ENCODE measurements around the gene DGCR8.

The DGCR8 gene

DNA sequence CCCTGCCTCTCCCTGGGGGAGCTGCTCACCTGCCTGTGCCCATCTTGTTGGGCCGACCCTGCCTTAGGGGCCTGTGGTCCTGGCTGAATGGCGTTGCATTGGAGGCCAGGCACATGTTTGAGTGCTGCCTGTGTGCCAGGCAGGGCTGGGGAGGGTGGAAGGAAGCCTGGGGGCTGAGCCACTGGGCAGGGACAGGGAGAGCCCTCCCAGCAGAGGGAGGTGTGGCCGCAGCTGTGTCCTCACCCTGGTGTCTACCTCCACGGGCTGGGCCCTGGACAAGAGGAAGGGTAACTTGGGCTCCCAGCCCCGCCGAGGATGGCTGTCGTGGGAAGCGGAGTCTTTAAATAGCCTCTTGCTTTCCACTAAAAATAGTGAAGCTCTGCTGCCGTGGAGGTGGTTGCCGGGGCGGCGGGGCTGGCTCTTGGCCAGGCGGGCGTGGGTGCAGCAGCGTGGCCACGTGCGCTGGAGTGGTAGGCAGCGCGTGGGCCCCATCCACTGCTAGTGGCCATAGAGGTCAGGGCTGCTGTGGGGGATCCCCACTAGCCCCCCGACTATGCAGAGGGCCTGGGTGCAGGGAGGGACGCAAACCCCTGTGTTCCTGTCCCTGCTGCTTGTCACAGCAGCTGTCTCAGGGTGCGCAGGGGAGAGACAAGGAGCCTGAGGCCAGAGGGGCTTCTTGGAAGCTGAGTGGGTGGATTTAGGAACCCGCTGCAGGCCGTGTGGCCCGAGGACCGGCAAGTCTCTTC lies 57.8 kb downstream of the DGCR8 start:
- DNase-seq (ENCODE audit: low read depth in 3 of 3) = no peak

DNA sequence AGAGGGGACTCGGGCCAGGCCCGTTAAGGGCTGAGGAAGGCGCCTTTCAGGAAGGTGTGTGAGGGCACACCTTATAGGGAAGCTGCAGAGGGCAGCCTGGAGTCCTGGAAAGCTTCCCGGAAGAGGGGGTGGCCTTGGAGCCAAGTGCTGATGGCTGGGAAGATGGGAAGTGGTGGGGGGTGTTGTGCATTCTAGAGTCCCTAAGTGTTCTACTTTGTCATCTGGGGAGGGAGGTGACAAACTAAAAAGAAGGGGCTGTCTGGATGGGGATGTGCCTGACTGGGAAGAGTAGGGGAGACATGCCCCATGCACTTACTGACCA lies 58.3 kb downstream of the DGCR8 start:
- no peak for DNase-seq (ENCODE audit: low read depth in 3 of 3)

DNA sequence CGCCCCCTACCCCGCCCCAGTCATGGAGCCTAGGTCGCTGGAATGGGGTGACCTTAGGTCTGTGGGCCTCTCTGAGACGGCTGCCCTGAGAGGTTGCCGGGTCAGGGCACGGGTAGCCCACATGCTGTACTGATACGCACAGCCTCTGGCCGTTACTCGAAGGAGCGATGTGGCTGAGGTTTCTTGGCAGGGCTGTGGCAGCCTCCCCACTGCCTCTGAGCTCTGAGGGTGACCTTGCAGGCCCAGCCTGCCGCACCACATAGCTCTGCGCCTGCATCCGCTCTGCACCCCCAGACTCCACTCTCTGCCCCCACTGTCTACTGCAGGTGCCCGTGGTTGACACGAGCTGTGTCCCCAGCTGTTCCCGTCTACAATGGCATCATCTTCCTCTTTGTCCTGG lies 58.8 kb downstream of the DGCR8 start:
- no peak for DNase-seq (ENCODE audit: low read depth in 3 of 3)

DNA sequence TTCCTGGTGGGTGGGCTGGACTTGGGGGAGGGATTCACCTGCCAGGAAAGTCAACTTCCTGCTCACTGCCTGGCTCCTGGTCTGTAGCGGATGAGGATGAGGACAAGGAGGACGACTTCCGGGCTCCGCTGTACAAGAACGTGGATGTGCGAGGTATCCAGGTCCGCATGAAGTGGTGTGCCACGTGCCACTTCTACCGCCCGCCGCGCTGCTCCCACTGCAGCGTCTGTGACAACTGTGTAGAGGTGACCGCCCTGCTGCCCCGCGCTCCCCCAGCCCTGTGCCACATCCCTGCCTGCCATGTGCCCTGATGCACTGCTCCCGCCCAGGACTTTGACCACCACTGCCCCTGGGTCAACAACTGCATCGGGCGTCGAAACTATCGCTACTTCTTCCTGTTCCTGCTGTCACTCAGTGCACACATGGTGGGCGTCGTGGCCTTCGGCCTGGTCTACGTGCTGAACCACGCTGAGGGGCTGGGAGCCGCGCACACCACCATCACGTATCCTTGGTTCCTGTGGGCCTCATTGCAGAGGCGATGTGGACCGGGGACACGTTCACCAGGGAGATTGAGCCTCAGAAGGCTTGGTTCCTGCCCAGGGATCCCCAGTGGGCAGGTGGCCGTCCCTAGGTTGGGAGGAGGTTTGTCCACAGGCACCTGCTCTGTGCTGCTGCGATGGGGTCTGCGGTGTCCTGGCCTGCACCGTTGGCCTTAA lies 59.5 kb downstream of the DGCR8 start:
- no peak for DNase-seq (ENCODE audit: low read depth in 3 of 3)

DNA sequence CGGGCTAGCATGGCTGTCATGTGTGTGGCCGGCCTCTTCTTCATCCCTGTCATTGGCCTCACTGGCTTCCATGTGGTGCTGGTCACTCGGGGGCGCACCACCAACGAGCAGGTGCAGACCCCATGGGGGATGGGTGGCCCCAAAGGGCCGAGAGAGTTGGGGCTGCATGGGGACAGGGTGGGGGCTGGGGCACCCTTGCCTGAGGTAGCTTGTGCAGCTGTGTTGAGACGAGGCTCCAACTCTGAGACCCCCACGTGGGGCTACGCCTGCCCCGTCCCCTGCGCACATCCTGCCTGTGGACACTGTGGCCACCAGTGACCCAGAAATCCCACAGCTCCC lies 60.0 kb downstream of the DGCR8 start:
- no peak for DNase-seq (ENCODE audit: low read depth in 3 of 3)

DNA sequence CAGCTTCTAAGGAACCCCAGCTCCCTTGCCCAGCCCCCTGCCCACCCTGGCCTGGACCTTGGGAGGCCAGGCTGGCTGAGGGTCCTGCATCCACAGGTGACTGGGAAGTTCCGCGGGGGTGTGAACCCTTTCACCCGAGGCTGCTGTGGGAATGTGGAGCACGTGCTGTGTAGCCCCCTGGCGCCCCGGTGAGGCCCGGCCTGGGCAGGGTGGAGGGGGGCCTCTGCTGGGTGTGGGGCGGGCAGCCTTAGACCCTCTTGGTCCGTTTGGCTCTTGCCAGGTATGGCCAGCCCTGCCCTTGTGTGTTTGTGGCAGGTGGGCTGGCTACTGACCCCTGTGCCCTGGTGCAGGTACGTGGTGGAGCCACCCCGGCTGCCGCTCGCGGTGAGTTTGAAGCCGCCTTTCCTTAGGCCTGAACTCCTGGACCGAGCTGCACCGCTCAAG lies 60.5 kb downstream of the DGCR8 start:
- DNase-seq (ENCODE audit: low read depth in 3 of 3) = no peak

DNA sequence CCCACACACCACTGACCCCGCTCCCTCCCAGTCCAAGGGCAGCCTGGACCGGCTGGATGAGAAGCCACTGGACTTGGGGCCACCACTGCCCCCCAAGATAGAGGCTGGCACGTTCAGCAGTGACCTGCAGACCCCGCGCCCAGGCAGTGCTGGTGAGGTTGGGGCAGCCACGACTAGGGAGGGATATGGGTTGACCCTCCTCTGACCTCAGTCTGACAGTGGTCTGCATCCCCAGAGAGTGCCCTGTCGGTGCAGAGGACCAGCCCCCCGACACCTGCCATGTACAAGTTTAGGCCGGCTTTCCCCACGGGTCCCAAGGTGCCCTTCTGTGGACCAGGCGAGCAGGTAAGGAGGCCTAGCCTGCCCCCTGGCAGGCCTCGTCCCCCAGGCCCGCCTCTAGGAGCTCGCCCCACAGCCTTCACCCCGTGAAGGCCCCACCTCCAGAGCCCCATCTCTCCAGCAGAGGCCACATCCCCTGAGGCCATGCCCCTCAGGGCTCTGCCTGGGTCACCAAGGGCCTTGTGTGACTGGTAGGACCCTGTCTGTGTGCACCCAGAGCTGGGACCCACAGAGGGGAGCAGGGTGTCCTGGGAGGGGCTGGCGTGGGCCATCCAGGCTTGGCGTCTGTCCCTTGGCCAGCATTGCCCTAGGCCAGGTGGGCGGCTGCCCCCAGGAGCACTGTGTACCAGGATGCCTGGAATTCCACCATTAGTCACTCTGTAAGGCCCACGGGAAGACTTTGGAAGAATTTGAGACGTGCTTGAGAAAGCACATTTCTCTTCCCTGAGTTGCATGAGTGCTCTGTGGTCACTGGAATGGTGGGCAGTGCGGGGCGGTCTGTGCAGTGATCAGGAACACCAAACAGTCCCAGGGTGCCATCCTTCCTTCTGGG lies 61.4 kb downstream of the DGCR8 start:
- DNase-seq (ENCODE audit: low read depth in 3 of 3) = no peak

DNA sequence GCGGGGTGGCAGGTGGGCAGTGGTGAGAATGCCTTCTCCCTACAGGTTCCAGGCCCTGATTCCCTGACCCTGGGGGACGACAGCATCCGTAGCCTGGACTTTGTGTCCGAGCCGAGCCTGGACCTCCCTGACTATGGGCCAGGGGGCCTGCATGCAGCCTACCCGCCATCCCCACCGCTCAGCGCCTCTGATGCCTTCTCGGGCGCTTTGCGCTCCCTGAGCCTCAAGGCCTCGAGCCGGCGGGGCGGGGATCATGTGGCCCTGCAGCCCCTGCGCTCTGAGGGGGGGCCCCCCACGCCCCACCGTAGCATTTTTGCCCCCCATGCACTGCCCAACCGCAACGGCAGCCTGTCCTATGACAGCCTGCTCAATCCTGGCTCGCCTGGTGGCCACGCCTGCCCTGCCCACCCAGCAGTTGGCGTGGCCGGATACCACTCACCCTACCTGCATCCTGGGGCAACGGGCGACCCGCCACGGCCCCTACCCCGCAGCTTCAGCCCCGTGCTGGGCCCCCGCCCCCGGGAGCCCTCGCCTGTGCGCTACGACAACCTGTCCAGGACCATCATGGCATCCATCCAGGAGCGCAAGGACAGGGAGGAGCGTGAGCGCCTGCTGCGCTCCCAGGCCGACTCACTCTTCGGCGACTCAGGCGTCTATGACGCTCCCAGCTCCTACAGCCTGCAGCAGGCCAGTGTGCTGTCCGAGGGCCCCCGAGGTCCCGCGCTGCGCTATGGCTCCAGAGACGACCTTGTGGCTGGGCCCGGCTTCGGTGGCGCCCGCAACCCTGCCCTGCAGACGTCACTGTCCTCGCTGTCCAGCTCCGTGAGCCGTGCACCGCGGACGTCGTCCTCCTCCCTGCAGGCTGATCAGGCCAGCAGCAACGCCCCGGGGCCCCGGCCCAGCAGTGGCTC lies 62.9 kb downstream of the DGCR8 start:
- no peak for DNase-seq (ENCODE audit: low read depth in 3 of 3)

DNA sequence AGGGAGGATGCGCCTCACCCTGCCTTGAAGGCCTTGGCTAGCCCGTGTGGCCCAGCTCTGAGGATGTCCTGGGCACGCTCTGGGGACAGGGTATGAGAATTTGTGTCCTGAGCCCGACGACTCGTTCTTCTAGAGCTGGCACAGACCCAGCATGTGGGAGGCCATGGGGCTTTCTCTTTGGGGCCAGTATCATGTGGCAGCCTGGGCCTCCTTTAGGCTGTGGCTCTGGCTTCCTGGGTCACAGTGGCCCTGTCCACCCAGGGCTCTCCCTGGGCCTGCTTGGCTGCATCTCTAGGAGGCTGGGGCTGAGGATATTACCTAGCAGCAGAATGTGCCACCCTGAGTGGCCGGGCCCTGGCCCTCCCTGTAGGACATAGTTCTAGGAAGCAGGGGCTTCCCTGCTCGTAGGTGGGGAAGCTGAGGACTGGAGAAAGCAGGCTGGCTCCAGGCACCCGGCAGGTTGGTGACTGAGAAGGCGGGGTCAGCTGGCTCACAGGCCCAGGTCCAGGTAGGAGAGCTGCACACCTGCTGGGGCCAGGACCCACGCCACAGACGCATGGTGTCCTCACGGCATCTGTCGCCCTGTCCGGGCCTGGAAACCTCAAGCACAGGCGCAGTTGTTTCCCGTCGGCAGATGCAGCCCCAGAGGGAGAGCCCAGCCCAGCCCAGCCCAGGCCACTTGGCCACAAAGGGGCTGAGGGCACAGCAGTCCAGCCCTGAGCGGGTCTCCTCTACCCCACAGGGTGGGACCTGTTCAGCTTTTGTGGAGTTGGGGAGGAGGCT lies 64.0 kb downstream of the DGCR8 start:
- DNase-seq (ENCODE audit: low read depth in 3 of 3) = no peak

DNA sequence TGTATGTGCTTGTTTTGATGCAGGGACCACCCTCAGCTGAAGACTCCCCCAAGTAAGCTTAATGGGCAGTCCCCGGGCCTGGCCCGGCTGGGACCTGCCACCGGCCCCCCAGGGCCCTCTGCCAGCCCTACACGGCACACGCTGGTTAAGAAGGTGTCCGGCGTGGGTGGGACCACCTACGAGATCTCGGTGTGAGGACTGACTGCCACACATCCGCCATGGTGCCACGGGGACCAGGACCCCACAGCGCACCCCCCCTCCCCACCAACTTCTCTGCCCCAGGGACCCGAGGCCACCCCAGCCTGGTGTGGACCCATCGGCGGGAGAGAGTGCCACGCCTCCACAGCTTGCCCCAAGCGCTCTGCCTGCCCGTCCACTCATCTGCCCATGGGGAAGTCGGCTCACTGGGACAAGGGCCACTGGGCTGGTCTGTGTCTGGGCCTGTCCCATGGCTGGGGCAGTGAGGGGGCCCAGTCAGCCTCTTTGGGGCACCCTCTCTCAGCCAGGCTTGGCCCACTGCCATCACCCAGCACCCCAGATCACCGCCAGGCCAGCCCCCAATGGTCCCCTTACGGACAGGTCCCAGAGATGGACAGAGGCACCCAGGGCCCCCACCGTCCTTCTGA lies 65.3 kb downstream of the DGCR8 start:
- no peak for DNase-seq (ENCODE audit: low read depth in 3 of 3)

DNA sequence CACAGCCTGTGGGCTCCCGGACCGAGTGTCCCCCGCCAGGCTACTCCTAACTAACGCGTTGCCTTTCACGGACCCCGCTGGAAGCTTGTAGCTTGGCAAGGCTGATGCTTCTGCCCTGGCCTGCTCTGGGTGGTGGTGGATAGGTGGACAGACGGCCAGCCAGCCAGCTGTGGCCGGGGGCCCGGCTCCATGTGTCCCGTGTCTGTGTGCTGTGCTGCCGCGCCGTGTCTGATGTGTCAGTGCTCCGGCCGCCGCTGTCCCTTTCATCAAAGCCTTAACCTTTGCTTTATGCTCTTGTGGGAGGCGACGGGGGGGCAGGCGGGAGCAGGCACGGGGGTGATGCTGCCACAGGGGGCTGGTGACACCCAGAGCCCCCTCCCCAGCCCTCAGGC lies 65.8 kb downstream of the DGCR8 start:
- no peak for DNase-seq (ENCODE audit: low read depth in 3 of 3)

DNA sequence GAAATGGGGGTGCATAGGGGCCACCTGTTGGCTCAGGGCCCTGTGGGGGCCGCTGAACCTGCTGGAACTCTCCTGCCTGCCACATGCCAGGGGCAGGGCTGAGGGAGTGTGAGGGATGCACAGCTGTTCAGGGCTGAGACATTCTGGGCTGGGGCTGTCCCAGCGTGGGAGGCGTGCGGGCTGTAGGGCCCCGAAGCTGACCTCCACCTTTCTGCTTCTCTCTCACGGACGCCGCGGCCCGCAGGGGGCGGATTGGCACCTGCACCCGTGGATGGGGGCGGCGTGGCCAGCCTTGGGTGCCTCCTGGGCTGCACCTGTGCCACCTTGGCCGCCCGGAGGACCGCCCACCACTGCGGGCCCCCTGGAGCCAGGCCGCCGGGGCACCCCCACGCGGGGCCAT lies 66.7 kb downstream of the DGCR8 start:
- no peak for DNase-seq (ENCODE audit: low read depth in 3 of 3)

DNA sequence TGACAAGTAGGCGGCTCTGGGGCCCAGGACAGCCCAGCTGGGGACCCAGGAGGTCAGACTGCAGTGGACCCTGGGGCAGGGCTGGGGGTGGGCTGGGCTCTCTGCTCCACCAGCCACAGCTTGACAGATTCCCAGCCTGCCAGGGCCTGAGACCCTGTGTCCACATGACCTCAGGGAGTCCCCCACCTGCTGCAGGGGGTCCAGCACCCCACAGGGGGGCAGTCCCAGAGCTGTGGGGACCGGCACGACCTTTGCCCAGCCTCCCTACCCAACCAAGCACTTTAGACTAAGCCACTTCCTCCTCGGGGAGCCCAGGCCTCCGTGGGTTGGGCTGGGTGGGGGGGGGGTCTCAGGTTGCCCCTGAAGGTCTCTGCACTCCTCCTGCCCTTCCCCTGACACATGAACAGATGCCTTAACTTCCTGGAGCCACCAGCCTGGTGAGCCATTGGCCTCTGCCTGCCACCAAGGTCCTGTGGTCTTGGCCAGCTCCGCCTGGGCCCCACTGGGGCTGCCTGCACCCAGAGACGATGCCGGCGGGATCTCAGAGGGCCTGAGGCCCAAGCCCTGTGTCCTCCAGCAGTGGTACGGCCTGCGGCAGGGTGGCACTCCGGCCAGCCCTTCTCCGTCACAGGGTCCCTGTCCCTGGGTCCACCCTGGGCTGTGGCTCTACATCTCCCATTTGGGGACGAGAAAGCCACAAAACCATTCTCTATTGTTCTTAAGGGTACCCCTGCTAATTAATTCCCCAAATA lies 67.4 kb downstream of the DGCR8 start:
- DNase-seq (ENCODE audit: low read depth in 3 of 3) = no peak

DNA sequence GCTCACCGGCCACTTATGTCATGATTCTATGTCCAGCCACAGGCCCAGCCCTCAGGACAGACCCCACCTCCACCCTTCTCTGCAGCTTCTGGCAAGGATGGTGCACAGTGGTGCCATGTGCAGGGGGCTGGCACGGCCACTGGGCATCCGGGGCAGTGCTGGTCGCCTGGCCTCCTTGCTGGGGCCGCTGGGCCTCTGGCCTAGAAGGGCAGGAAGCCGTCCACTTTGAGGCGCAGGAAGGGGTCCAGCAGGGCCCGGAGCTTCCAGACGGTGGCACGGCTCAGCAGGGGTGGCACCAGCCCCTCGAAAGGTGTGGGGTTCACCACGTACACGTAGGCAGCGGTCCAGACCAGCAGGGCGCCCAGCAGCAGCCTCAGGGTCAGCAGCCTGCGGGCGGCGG lies 68.4 kb downstream of the DGCR8 start:
- DNase-seq (ENCODE audit: low read depth in 3 of 3) = no peak

DNA sequence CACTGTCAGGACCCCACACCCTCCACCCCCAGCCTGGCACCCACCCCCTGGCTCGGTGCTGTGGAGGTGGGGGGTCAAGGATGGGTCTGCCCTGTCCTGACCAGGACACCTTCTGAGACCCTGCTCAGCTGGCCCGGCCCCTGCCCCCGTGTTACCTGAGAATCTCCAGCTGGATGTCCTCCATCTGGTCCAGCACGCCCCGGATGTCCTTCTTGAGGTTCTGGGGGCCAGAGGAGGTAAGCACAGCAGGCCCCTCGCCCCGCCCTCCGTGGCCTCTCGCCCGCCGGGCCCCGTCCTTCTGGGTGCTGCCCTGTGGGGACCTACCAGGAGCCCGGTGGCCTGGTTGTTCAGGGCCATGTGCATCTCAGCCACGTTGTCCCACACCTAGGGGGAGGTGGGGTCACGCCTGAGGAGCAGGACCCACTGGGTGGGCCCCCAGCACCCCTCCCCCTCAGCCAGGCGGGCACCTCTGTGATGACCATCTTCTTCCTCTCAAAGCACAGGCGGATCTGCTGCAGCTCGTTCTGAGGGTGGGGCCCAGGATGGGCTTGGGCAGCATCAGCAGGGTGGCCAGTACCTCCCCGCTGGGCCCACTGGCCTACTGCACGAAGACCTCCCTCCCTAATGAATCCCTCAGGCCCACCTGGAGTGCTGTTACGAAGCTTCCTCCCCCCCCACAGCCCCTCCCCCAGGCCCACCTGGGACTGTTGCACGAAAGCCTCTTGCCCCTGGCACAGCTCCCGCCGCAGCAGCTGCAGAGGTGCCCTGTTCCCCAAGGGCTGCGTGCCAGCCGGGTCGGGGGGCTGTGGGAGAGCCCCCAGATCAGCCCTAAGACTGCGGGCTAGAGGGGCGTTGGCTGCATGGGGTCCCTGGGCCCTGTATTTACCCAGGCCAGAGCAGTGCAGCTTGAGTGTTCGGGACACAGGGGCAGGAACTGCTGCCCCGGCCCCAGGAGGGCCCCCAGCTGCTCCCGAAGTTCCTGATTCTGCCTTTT lies 69.5 kb downstream of the DGCR8 start:
- no peak for DNase-seq (ENCODE audit: low read depth in 3 of 3)

DNA sequence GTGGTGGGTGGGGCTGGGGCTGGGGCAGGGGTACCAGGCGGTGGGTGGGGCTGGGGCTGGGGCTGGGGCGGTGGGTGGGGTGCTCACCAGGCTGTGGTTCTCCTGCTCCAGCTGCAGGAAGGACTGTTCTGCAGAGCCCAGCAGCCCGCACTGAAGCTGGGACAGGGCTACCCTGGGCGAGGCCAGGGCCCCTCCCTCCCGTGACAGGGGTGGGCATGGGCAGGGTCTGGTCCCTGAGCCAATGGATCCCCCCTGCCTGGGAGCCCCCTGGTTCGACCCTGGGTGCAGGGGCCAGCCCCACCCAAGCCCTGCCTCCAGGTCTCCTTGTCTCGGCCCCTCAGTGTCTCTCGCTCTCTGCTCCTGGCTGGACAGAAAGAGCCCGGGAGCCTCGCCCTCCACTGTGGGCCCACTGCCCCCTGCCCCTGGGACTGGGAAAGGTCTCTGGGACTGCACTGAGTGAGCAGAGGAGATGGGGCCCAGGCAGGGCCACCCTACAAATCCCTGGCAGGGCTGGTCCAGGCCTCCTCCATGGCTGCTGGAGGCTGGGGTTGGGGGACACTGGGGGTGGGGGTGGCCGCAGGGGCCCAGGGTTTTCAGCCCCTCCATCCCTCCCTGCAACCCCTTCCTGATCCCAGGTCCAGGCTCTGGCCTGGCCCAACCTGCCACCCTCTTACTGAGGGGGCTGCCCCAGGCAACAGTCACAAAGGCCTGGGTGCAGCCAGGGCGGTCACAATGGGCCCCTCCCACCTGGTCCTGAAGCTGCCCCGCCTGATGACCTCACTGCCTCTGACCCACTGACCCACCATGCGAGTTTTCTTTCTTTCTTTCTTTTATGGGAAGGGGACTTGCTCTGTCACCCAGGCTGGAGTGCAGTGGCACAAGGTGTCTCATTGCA lies 70.6 kb downstream of the DGCR8 start, which contains the start of gene CCDC188:
CCDC188 (minus strand) TSS at position 675 of the 895 bp plus-strand sequence; CDS start at position 606, 69 bp downstream.
- DNase-seq (ENCODE audit: low read depth in 3 of 3) = no peak

DNA sequence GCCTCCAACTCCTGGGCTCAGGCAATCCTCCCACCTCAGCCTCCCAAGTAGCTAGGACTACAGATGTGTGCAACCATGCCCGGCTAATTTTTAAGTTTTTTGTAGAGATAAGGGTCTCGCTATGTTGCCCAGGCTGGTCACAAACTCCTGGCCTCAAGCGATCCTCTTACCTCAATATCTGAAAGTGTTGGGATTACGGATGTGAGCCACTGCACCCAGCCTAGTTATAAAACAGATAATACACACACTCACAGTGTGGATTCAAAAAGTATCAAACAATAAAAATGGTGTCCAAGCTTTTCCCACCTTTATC lies 71.2 kb downstream of the DGCR8 start:
- DNase-seq (ENCODE audit: low read depth in 3 of 3) = no peak

All from stimulated activated CD4-positive, alpha-beta T cell treated with anti-CD3 and anti-CD28 coated beads, TNF-alpha, amount 100 ng/mL, for 4 hours (primary cell).